Stimulated activated CD4-positive, alpha-beta T cell treated with anti-CD3 and anti-CD28 coated beads, Interleukin-4, amount 100 ng/mL, for 1 hour (primary cell): ENCODE results near the gene DDX3X.
"Not testable (repeated sequence)": the region's sequence is repeated elsewhere in the genome, so short reads cannot be mapped to it uniquely, and the experiment has no call there.

Source experiments
- DNase-seq: peaks from one replicate; pipeline ENCODE4 v3.0.0-alpha.2; 2020

DDX3X gene

GRCh38 chrX:41377624-41378023 is 43.7 kb downstream of the DDX3X start:
- peak; percentile 36 for DNase-seq

DNA sequence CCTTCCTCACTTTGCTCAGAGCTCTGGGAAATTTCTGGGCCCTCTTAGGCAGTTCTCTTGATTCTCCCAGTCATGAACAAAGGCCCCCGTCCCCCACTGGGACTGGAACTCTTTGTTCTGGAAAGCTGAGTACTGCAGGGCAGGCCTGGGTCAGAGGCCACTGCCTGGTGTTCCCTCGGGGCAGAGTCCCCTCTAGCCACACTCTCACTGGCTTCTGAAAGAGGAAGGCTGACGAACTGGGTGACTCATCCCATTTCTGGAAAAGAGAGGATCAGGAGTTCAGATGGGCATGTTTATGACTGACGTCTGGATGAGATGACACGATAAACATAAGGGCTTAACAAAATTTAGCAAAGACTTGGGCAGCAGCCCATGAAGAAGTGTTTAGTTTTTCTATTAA is 47.7 kb downstream of the DDX3X start:
- DNase-seq = no peak

- DNase-seq = no peak
Measured at GRCh38 chrX:41382714-41383645, 49.0 kb downstream of the DDX3X start.

DNA sequence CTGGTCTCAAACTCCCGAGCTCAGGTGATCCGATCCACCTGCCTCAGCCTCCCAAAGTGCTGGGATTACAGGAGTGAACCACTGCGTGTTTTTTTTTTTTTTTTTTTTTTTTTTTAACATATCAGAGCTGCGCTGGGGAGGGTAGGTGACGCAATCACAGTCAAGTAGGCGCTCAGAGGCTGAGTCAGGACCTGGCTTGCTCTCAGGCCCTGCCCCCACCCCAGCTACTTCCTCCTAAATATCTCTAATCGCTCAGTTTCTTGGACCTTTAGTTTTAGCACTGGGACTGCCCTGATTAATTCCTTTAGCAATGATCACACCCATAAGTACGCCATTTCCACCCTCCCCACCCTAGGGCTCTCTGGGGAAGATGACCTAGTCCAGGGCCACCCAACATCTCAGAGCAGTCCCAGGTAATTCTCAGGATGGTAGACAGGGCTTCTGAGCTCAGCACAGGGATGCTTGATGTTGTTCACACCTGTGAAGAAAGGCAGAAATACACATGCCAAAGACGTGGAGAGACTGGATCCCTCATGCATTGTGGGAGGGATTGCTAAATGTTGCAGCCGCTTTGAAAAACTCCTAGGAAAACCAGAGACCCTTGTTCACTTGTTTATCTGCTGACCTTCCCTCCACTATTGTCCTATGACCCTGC is 50.2 kb downstream of the DDX3X start:
- peak; percentile 63 for DNase-seq

- peak; percentile 20 for DNase-seq
Measured at GRCh38 chrX:41386222-41386990, 52.4 kb downstream of the DDX3X start.

GRCh38 chrX:41388543-41388942 is 54.6 kb downstream of the DDX3X start:
- DNase-seq = no peak

DNA sequence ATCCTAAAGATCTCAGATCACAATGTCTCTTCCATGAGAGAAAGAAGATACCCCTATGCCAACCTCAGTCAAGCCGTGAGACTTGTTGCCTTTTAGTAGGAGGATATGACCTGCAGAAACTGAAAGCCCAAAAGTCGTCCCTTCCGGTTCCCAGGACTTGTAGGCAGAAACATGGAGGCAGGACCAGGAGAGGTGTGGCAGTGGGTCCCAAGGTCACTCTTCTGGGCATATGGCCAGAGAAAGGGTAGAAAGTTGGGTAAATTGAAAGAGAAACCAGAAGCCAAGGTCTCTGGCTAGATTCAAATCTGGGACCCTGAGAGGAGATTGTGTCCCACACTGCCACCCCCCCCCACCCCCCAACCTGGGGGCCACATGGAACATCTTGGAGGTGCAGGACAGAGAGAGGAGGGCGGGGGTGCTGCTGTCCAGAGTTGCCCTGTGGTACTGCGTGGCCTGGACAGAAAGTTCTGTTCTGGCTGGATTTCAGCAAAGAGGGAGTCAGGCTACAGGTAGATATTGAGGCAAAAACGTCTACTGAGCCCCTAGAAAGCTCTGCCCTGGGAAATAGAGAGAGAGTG is 55.4 kb downstream of the DDX3X start:
- DNase-seq = no peak

DNA sequence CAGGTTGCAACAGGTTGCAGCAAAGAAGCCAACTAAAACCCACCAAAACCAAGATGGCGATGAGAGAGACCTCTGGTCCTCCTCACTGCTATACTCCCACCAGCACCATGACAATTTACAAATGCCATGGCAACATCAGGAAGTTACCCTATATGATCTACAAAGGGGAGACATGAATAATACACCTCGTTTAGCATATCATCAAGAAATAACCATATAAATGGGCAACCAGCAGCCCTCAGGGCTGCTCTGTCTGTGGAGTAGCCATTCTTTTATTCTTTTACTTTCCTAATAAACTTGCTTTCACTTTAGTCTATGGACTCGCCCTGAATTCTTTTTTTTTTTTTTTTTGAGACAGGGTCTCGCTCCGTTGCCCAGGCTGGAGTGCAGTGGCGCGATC is 56.6 kb downstream of the DDX3X start:
- DNase-seq = not testable (repeated sequence)

- DNase-seq = no peak
Measured at GRCh38 chrX:41391606-41392005, 57.6 kb downstream of the DDX3X start.

GRCh38 chrX:41394293-41394692 is 60.3 kb downstream of the DDX3X start:
- DNase-seq = no peak

DNA sequence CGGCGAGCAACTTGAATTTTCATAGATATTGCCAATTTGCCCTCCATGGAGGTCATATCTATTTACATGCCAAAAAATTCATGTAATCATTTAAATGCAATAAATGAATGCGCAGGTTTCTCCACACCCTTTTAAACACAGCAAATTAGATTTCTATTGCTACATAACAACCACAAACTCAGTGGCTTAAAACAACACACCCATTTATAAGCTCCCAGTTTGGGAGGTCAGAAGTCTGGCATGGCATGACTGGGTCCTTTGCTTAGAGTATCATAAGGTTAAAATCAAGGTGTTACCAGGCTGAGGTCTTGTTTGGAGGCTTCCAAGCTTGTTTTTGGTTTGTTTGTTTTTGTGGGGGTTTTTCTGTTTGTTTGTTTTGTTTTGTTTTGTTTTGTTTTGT is 63.3 kb downstream of the DDX3X start:
- DNase-seq = no peak

DNA sequence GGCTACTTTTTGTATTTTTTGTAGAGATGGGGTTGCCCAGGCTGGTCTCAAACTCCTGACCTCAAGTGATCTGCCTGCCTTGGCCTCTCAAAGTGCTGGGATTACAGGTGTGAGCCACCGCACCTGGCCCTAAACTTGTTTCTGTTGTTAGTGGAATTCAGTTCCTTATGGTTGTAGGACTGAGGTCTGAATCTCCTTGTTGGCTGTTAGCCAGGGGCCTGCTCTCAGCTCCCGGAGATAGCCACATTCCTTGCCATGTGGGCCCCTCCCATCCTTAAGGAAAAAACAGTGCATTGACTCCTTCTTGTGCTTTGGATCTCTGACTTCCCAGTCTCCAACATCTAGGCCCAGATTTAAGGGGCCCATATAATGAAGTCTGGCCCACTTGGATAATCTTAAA is 63.8 kb downstream of the DDX3X start:
- no peak for DNase-seq

DNA sequence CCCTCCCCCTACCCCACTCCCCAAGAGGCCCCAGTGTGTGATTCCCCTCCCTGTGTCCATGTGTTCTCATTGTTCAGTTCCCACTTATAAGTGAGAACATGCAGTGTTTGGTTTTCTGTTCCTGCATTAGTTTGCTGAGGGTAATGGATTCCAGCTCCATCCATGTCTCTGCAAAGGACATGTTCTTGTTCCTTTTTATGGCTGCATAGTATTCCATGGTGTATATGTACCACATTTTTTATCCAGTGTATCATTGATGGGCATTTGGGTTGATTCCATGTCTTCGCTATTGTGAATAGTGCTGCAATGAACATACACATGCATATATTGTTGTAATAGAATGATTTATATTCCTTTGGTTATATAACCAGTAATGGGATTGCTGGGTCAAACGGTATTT is 68.6 kb downstream of the DDX3X start:
- not testable (repeated sequence) for DNase-seq

- no peak for DNase-seq
Measured at GRCh38 chrX:41405551-41405950, 71.6 kb downstream of the DDX3X start.

GRCh38 chrX:41406201-41406600 is 72.2 kb downstream of the DDX3X start:
- no peak for DNase-seq

DNA sequence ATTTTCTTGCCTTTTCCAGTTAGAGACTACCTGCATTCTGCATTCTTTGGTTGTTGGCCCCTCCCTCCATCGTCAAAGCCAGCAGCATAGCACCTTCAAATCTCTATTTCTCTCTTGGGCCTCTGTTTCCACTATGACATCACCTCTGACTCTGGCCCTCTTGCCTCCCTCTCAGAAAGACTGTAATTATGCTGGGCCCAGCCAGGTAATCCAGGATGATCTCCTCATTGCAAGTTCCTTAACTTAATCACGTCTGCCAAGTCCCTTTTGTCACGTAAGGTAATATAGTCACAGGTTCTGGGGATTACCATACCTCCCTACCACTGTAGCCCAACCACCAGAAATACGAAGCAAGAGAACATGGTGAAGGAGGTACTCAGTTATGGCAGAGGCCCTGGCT is 73.9 kb downstream of the DDX3X start:
- no peak for DNase-seq

DNA sequence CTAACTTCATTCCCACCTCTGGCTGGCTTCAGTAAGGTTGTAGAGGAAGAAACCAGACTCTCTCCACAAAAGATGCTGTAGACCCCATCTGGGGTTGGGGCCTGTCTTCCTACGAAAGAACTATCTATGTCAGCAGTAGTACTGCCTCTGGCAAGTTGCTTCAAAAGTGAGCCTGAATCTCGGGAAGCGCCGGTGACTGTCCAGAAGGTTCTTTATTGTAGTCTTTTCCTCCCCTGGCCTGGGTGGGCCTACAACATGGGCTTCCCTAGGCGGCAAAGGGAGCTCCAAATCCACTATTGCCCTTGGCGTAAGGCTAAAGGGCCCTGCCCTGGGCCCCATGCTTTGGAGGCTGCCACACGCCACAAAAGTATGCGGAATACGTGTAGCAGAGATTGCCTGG is 74.6 kb downstream of the DDX3X start:
- DNase-seq = no peak

DNA sequence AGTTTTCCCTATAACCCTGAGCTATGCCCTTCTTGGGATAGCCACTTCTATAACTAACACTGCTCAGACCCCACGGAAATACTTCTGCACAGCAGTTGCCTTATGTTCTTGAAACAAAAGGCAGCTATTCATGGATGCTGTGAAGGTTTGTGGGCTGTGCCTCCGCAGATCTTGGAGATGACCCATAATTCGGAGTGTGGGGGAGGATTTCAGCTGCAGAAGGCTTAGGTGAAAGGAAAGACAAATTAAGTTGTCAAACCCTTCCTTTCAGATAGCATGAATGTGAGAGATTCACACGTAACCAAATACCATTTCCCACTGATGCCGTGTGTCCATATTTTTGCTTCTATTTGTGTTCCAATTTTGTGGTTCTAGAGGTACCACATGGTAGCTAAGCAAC is 75.0 kb downstream of the DDX3X start:
- no peak for DNase-seq

GRCh38 chrX:41411222-41411621 is 77.3 kb downstream of the DDX3X start:
- DNase-seq = not testable (repeated sequence)

DNA sequence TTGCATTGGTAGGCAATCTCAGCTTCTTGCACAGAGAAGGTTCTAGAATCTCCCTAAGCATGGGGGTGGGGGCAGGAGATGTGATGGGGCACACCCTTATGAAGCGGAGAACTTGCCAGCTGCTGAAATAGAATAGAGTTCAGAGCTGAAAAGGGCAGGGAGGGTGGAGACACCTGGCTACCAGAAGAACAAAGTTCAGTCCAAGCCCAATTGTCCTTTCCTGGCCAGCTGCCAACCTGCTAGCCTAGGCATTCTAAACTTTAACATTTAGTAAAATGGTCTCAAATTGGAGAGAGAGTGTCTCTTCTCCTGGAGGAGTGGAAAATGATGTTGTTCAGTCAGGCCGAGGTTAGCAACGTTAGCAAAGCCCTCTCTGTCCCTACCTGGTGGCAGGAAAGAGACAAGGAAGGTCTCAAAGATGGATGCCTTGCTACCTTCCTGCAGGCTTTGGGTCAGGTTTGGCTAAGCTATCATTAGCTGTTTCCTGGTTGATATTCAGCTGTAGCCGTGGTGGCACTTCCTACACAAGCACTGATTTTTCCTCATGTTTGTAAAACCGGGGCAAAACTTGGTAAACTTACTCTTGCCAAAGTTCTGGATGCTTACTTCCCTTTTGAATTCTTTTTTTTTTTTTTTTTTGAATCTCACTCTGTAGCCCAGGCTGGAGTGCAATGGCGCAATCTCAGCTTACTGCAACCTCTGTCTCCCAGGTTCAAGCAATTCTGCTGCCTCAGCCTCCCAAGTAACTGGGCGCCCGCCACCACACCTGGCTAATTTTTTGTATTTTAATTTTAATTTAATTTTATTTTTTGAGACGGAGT is 78.5 kb downstream of the DDX3X start:
- DNase-seq = no peak
